GM12892 (cell line): Measurements from ENCODE around the gene CAMTA1.

Source experiments
- POLR2A ChIP-seq: IDR thresholded peaks from 2 replicates; pipeline ENCODE4 v1.6.1; 2011; ENCODE audit warnings: low read depth, low read length, control low read depth
- TAF1 ChIP-seq: IDR thresholded peaks from 2 replicates; pipeline ENCODE4 v1.6.1; 2011; ENCODE audit warnings: low read depth, mild to moderate bottlenecking, control low read depth, low read length, borderline replicate concordance

DNA sequence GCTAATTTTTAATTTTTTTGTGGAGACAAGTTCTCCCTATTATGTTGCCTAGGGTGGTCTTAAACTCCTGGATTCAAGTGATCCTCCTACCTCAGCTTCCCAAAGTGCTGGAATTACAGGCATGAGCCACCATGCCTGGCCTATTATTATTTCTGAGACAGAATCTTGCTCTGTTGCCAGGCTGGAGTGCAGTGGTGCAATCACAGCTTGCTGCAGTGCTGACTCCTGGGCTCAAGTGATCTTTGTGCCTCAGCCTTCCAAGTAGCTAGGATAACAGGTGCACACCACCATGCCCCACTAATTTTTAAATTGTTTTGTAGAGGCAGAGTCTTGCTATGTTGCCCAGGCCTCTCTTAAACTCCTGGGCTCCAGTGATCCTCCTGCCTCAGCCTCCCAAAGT, 196.3 kb downstream of the CAMTA1 start:
- TF ChIP-seq TAF1 (no peak), POLR2A (no peak)
